HG03196 (cell line): Measurements from ENCODE around the gene FANCG.

Source experiments
- ATAC-seq: cut with Tn5 transposase; IDR thresholded peaks from one replicate; pipeline ENCODE4 v1.9.1; 2021; ENCODE audit not compliant: unreplicated experiment

The FANCG gene

DNA sequence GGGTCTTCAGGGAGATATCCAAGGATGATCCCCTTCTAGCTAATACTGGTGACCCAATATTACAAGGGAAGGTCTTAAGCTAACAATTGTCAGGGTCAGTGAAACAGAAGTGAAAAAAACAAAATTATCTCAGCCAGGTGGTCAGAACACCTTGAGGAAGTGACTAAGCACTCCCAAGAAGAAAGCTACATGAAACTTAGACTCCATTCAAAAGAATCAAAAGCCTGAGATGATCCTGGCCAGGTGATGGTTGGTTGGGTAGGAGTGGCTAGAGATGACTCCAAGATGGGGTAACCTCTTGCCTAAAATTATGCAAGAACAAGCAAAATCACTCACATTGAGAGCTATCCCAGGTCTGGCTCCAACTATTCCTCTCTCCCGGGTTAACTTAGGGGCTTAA is 12.7 kb downstream of the FANCG start:
- no peak for ATAC-seq

DNA sequence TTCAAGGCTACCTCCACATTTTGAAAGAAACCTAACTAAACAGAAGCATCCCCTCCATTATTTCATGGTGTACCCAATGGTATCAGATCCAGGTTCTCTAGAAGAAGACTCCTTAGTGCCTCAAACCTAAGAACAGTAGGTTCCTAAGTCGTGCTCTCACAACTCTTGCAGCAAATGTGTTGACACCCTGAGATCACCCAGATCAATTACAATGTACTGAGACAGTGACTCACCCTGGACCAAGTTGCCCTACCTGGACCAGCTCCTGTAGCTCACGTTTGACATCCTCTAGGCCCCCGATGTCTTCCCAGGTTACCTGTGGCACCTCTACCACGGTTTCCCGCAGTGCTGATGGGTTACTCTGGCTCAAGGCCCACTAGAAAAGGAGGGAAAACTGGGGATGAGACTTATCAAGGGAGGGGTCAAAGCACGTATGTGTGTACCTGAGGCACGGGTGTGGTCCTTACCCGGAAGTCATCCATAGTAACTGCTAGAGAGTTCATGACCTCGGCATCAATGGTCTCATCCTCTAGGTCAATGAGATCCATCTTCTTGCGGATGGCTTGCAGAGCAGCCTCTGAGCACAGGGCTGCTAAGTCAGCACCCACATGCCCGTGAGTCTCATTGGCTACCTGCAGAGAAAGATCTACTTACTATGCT is 19.1 kb downstream of the FANCG start:
- no peak for ATAC-seq

DNA sequence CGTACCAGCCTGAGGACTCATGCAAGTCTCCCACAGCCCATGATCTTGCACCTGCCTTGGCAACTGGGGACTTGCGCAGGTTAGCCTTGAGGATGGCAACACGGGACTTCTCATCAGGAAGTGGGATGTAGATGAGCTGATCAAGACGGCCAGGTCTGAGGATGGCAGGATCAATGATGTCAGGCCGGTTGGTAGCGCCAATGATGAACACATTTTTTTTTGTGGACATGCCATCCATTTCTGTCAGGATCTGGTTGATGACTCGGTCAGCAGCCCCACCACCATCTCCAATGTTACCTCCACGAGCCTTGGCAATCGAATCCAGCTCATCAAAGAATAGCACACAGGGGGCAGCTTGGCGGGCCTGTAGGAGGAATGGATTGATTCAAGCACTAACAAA is 20.3 kb downstream of the FANCG start:
- ATAC-seq, result no peak

DNA sequence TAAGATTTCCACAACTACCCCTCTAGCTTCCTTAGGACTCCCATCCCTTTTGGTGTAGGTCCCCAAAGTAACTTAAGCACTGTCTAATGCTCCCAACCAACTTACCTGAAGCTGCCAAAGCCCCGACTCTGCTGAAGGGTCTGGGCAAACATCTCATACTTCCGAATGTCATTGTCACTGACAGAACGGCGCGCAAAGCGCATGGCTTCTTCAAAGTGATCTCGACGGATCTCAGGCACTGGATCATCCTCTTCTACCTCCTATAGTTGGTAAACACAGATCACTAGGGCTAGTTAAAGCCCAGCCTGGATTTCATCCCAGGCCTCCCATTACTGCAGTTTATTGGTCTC is 22.5 kb downstream of the FANCG start:
- no peak for ATAC-seq

DNA sequence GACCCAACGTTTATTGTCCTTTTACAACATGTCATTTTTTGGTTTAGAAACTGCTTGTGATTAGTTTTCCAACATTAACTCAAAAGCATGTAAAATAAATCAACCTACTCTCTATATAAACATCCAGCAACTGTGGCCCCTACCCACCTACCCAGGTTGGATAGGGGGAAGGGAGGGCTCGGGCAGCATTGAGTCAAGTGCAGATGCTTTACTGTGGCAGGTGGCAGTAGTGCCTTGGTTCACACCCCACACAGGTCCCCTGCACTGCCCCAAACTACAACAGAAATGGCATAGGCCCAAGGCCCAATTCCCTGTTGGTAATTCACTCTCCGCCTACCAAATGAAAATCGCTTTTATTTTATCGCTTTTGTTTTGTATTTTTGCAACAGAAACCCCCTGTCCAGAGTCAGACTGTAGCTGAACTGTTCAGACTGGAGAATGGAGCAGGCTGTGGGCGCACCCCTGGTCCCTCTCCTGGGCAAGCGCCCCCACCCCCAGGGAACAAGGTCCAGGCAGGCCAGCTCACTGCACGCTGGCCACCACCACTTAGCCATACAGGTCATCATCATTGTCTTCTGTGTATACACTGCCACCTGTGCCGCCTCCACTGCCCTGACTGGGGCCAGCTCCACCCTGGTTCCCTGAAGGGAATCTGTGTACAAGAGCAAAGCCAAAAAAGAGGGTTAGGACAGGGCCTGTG is 23.0 kb downstream of the FANCG start:
- no peak for ATAC-seq

DNA sequence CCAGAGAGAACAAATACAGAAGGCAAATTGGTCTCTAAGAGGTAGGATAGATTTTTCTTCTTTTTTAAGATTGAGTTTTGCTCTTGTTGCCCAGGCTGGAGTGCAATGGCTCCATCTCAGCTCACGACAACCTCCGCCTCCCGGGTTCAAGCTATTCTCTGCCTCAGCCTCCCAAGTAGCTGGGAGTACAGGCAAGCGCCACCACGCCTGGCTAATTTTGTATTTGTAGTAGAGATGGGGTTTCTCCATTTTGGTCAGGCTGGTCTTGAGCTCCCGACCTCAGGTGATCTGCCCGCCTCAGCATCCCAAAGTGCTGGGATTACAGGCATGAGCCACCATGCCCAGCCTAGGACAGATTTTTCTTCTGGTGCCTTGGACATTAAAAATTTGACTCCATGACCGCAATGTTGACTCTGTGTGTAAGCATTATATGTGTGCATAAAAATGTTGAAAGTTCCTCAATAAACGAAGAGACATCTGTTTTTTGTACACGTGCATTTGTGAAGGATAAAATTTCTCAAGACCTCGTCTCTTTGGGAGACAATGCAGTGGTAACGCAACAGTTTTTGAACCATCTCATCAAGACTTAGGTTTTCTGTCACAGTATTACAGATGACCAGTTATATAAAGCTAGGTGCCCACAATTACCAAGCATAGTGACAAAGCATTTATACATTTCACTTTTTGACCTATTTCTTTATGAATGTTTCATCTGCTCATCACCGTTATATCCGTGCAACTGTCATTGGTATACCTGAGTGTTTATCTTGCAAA is 24.7 kb downstream of the FANCG start:
- ATAC-seq, result no peak

DNA sequence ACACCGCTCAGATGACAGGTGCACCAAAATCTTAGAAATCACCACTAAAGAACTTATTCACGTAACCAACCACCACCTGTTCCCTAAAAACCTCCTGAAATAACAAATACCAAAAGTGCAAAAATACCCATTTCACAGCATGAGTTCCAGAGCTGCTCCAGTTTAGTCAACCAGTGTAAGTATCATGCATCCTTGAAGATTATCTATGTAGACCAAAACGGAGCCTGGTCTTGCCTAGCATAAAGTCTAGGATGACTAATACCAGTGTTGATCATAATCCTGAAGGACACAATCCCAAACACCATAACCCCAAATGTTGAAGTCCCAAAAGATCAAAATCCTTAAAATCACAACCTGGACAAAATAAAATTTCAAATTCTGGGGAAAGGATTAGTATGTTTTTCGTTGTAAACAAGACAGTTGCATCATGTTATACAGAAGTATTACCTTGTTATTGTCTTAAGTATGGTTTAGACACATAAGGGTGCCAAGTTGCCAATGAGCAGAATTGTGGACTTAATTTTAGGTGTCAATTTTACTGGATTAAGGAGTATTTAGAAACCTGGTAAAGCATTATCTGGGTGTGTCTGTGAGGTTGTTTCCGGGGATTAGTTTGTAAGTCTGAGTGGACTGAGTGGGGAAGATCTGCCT is 25.4 kb downstream of the FANCG start:
- ATAC-seq, result no peak

DNA sequence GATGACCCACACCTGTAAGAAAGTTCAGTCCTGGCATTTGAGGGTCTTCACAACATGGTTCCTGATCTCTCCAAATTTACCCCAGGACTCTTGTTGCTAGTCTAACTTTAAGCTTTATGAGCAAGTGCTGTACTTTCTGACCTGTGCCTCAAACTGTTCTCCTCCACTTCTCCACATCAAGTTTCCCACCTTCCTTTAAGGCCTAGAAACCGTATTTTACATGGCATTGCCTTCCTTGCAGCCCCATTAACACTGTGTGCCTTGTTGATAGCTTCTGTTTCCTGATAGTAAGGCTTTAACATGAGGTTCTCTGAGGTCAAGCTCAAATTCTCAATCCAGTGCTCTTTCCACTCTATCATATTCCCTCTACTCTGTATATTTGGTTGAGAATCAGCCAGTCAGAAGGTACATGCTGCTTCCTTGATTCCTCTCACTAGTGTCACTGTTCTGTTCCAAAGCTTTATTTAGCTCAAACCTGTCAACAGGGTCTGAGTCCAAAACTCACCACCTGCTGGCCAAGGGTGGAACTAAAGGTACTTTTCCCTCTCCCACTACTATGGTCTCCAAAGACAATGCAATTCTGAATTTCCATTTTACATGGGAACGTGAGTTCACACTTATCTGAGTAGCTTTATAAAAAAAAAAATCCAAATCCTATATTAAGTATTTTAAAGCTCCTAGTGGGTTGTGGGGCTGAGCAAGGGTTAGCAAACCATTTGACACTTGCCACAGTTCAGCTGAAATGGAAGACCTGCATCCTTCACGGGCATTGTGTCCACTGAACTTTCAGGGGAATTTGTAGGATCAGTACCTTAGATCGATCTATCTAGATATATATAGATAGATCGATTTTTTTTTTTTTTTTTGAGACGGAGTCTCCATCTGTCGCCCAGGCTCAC is 28.4 kb downstream of the FANCG start:
- ATAC-seq, result no peak

DNA sequence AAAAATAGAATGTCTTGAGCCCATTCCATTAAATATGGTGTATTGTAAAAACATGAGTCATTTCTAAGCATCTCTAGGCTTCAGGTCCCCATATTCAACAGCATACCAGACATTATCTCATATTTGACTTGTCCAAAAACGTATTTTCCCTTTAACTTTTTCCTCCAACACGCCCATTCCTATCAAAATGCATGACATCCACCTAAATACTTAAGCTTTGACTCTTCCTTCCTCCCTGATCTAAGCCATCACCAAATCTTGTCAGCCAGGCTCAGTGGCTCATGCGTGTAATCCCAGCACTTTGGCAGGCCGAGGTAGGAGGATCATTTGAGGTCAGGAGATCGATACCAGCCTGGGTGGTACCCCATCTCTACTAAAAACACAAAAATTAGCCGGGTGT is 31.2 kb downstream of the FANCG start:
- no peak for ATAC-seq

DNA sequence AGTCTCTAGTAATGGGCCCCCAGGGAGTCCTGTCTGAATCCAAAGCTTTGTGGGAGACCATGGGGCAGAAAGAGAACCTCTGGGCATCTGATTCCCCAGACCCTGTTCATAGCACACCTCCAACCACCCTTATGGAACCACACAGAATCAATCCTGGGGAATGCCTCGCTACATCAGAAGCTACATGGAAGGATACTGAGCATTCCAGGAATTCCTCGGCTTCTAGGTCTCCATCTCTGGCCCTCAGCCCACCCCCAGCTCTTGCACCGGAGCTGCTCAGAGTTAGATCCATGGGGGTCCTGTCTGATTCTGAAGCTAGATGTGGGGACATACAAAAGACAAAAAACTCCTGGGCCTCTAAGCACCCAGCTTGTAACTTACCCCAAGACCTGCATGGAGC is 35.7 kb downstream of the FANCG start:
- no peak for ATAC-seq

DNA sequence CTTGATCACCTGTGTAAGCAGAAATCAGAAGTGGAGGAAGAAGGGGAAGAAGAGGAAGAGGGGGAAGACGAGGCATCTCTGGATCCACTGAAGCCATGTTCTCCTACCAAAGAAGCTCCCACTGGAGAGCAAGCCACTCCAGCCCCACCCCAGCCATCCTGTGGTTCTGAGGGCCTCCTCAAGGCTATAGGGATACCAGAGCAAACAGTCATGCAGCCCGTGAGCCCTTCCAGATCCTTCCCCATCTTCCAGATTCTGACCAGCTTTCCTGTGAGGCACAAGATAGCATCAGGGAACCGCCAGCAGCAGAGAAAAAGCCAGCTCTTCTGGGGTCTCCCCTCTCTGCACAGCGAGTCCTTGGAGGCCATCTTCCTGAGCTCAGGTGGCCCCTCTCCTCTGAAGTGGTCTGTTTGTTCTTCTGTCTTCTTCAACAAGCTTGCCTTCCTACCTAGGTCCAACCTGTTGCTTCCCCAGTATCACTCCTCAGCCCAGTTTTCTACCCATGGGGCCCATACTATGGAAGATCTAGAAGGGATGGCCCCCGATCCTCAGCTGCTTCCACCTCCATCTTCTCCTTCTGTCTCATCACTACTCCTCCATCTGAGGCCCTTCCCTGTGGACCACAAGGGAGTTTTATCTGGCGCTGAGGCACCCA is 36.7 kb downstream of the FANCG start:
- no peak for ATAC-seq

DNA sequence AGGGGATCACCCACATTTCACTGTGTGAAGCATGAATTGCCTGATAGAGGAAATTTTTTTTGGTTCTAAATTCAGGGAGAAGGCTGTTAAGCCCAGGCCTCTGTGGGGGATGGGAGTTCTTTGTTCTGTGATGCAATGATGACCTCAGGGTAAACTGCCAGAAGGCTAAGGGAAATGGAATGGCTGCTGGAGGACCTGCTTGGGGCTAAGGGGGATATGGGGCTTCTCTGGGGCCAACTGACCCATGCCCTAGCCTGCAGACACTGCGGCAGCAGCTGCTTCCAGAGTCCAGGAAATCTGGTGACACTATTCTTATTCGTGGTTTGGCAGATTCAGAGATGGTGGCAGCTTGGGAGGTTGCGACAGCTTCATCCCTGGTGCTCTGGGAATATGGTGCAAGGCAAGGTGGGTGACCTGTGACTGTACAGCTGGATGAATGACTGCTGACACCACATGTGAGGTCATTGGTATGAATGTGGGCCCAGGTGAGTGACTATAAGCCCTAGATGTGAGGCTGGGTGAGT is 37.6 kb downstream of the FANCG start:
- ATAC-seq, result no peak

DNA sequence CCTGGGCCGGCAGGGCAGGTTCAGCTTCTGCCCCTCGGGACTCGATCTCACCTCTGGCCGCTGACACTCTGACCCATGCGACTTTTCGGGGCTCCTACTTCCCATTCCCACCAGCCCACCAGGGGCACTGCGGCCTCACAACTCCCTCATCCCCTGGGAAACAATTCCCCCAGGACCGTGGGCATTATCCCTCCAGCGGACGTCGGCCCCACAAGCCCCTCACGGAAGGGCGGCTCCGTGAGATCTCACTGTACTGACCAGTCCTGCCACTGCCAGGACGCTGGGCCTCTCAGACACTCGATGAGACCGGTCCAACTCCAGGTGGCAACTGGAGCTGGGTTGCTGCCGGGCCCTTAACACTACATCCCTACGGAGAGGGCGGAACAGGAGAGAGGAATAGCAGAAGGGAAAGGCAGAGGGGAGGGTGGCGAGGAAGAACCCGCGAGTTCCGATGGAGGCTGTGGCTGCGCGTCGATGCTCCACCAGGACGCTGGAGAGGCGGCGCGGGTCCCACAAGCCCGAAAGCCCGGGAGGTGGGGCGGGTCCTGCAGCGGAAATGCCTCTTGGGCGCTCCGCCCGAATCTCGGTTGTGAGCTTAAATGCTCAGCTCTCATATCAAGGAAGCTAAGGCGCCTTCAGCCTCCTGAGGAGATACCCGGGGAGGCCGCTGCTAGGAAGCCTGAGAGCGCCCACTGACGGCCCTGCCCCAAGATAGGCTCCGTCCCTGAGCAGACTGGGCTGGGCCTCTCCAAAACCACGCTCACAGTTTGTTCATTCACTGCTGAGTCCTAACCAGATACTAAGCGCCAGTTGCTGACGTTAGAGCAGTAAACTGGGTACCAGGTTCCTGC is 43.7 kb downstream of the FANCG start:
- no peak for ATAC-seq

DNA sequence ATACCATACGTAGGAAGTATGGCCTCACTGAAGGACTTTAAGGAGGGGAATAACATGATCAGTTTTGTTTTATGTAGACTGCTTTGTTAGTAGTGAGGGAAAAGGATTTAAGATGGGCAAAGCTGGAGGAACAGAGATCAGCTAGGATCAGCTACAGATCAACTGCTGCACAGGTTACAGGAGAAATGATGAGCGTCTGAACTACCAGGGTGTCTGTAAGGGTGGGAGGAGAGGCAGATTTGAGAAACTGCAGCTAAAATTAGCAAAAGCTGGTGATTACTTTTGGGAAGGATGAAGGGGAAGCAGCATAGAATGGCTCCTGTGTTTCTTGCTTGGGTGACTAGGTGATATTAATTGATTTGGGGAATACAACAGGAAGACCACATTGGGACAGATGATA is 46.6 kb downstream of the FANCG start:
- ATAC-seq, result no peak

DNA sequence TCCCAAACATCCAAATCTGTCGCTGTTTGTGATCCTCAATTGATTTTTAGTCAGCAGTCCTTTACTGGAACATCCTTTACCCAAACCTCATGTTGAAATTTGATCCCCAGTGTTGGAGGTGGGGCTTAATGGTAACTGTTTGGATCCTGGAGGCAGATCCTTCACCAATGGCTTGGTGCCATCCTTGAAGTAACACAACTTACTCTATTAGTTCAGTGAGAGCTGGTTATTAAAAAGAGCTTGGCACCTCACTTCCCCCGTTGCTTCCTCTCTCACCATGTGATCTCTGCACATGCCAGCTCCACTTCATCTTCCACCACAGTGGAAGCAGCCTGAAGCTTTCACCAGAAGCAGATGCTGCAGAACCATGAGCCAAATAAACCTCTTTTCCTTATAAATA is 49.9 kb downstream of the FANCG start:
- ATAC-seq, result no peak

DNA sequence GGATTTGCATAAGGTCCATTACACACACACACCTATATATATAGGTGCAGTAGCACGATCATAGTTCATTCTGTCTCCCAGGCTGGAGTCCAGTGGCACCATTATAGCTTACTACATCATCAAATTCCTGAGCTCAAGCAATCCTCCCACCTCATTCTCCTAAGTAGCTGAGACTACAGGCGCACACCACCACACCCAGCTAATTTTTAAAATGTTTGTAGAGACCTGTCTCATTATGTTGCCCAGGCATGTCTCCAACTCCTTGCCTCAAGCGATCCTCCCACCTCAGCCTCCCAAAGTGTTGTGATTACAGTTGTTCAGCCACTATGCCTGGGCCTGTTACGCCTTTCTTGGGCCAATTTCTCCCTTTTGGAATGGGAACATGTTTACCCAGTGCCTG is 50.5 kb downstream of the FANCG start:
- ATAC-seq, result no peak

DNA sequence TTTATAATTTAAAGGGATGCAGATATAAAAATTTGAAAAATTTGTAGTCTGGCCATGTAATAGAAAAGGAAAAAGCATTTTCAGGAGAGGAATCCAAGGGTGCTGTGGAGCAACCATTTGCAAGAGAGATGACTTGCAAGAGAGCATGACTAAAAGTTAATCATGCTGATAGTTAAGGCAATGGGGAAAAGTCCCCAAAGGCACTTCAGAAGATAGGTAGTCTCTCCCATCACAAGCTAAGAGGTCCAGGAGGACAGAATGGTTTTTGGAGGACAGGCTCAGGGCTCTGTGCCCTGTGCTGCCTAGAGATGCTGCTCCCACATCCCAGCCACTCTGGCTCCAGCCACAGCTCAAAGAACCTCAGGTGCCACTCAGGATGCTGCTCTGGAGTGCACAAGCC is 51.4 kb downstream of the FANCG start:
- ATAC-seq, result no peak

DNA sequence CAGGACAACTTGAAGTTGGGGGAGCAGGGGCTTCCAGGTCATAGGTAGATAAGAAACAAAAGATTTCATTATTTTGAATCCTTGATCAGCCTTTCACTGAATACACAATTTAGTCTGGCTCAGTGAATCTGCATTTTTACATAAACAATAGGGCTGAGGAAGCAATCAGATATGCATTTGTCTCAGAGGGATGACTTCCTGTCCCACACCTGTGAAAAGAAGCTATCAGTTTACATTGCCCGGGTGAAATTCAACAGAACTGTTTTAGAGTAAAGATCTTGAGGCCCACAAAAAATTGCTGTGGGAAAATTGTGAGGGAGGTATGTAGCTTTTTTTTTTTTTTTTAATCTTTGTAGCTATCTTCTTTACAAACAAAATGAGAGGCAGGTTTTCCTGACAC is 51.9 kb downstream of the FANCG start:
- no peak for ATAC-seq

DNA sequence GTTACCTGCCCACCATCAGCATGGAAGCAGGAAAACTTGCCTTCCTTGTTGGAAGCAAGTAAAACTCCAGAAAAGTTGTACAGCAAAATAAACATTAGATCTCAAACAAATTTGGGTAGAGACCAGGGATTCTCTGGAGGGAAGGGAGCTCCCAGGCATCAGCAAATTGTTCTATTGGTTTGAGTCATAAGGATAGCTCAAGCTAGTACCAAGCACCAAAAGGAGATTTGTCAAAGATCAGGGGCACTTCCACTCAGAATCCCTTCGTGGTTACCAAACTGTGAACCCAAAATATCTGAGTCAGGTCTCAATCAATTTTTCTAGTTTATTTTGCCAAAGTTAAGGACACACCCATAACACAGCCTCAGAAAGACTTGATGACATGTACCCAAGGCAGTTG is 52.4 kb downstream of the FANCG start:
- ATAC-seq, result no peak
